HL-60 (cell line): ENCODE measurements around the gene MTMR12.

Experiments used
- DNase-seq, 2 experiments: peaks; one replicate each; pipeline ENCODE4 v3.0.0-alpha.2; 2010 to 2020; ENCODE audit warnings: low read depth in 1 of 2, low spot score in 1 of 2
- H3K27ac ChIP-seq: fragments of 250-450 bp; sonication (Bioruptor Pico); replicated peaks from 2 replicates; pipeline ENCODE4 v1.5.1; 2020; ENCODE audit warnings: mild to moderate bottlenecking, moderate library complexity
- H3K27me3 ChIP-seq: fragments of 250-450 bp; sonication (Bioruptor Pico); 2 replicates; pipeline ENCODE4 v1.5.1; 2021; ENCODE audit warnings: mild to moderate bottlenecking, moderate library complexity; ENCODE audit not compliant: insufficient read depth, poor library complexity, severe bottlenecking
- H3K4me3 ChIP-seq: replicated peaks from 2 replicates; pipeline ENCODE4 v1.5.1; 2011; ENCODE audit warnings: mild to moderate bottlenecking, control low read depth, low read length; ENCODE audit not compliant: insufficient read depth
- CTCF ChIP-seq: IDR thresholded peaks from one replicate; pipeline ENCODE4 v1.5.1; 2011; ENCODE audit warnings: low read length, control low read depth, inconsistent platforms; ENCODE audit not compliant: insufficient read depth
- GABPA ChIP-seq: IDR thresholded peaks from 2 replicates; pipeline ENCODE4 v1.6.1; 2012; ENCODE audit warnings: low read depth
- POLR2AphosphoS5 ChIP-seq: IDR thresholded peaks from 2 replicates; pipeline ENCODE4 v1.6.1; 2012; ENCODE audit warnings: low read depth
- SPI1 ChIP-seq: IDR thresholded peaks from 2 replicates; pipeline ENCODE4 v1.6.1; 2012; ENCODE audit warnings: low read depth, mild to moderate bottlenecking, borderline replicate concordance
- TF ChIP-seq, protein P1 (sequence below): IDR thresholded peaks from 2 replicates; pipeline ENCODE4 v1.6.1; 2012; ENCODE audit warnings: low read depth; ENCODE audit not compliant: insufficient replicate concordance

The MTMR12 gene

DNA sequence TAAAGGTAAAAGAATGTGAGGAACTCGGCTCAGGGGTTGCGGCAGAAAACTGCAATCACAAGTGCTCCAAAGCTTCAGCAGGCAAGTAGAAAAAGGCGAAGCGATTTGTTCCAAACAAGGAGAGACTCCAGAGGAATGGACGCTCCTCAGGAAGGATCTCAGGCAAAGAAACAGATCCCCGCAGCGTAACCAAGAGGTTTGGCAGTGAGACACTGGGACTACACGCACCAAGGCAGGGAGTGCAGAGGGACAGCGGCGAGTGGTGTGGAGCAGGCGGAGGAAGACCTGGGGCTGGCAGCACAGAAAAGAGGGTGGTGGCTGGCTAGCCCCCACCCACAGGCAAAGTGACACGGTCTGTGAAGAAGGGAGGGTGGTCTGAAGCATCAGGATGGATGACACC, 83.9 kb downstream of the MTMR12 start:
- Histone ChIP-seq H3K27me3 (no peaks in the 10 kb centered on the region), H3K4me3 (no peak overlapping the region), H3K27ac (no peak overlapping the region)
- TF ChIP-seq CTCF (no peak), GABPA (no peak), SPI1 (no peak), POLR2AphosphoS5 (no peak)
- TF ChIP-seq, protein P1, sequence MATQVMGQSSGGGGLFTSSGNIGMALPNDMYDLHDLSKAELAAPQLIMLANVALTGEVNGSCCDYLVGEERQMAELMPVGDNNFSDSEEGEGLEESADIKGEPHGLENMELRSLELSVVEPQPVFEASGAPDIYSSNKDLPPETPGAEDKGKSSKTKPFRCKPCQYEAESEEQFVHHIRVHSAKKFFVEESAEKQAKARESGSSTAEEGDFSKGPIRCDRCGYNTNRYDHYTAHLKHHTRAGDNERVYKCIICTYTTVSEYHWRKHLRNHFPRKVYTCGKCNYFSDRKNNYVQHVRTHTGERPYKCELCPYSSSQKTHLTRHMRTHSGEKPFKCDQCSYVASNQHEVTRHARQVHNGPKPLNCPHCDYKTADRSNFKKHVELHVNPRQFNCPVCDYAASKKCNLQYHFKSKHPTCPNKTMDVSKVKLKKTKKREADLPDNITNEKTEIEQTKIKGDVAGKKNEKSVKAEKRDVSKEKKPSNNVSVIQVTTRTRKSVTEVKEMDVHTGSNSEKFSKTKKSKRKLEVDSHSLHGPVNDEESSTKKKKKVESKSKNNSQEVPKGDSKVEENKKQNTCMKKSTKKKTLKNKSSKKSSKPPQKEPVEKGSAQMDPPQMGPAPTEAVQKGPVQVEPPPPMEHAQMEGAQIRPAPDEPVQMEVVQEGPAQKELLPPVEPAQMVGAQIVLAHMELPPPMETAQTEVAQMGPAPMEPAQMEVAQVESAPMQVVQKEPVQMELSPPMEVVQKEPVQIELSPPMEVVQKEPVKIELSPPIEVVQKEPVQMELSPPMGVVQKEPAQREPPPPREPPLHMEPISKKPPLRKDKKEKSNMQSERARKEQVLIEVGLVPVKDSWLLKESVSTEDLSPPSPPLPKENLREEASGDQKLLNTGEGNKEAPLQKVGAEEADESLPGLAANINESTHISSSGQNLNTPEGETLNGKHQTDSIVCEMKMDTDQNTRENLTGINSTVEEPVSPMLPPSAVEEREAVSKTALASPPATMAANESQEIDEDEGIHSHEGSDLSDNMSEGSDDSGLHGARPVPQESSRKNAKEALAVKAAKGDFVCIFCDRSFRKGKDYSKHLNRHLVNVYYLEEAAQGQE = no peak
- DNase-seq = no peak

- H3K4me3 ChIP-seq = no peak overlapping the region
- no peaks in the 10 kb centered on the region for H3K27me3 ChIP-seq
- TF ChIP-seq GABPA = no peak
- no peak for TF ChIP-seq CTCF
- TF ChIP-seq POLR2AphosphoS5 = no peak
- TF ChIP-seq, protein P1 = no peak
- TF ChIP-seq SPI1 = no peak
- no peak for DNase-seq
- no peak overlapping the region for H3K27ac ChIP-seq
Observed at GRCh38 chr5:32225445-32225844, 87.3 kb downstream of the MTMR12 start.

DNA sequence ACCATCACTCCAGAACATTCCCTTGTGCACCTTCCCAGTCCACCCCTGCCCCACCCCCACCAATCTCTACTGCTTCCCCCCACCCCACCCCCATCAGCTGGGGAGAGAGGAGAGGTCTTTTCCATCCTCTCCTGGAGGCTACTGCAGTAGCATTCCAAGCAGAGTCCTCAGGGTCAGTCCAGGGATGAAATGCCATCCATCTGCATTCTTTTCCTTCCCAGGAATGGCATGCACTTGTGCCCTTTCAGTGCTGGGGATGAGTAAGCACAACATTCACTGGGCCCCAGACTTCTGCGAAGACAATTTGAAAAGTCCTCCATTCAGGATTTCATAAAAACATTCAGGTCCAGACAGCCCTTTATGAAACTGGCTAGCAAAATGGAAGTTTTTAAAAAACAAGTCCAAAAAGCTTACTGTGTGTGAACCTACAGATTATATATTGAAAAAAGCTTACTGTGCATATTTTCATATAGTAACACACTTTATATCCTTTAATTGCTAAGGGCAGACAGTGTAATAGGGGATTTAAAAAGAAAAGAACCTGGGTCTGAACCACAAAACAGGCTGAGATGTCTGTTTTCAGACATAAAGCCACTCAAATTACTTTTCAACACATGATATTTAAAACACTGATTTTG, 88.6 kb downstream of the MTMR12 start:
- Histone ChIP-seq H3K4me3 (no peak overlapping the region), H3K27ac (no peak overlapping the region), H3K27me3 (no peaks in the 10 kb centered on the region)
- TF ChIP-seq GABPA (no peak), POLR2AphosphoS5 (no peak), SPI1 (no peak), CTCF (no peak)
- TF ChIP-seq, protein P1 = no peak
- no peak for DNase-seq
